IMR-90 (cell line): Measurements from ENCODE around the gene CCDC60. TPM values are rescaled to one million over a fixed set of nuclear protein-coding genes. Genes with fewer than 3 reads are reported as not detected.

Source experiments
- ATAC-seq: fragments of 200-7000 bp; cut with Tn5 transposase; 2 replicates; pipeline ENCODE4 v1.9.1; 2020; ENCODE audit warnings: low read depth, mild to moderate bottlenecking, moderate library complexity
- BruUV-seq: library from RNA; stranded (reverse); fragments of 400-500 nt; replicated peaks from 2 replicates; lab custom pipeline; 2021; lab: Mats Ljungman, UMichigan
- CTCF ChIA-PET: fragments of 300-600 bp; formaldehyde crosslinking; extraction: SDS; loops from one replicate; lab custom pipeline; 2021; ENCODE audit warnings: antibody characterized with exemption; lab: Yijun Ruan, JAX
- POLR2A ChIA-PET: fragments of 300-600 bp; sonication (Branson Sonifier 250); formaldehyde crosslinking; loops from one replicate; lab custom pipeline; 2022; ENCODE audit warnings: antibody characterized with exemption; ENCODE audit not compliant: unreplicated experiment; lab: Charles Lee
- DNase-seq: peaks from one replicate; pipeline ENCODE4 v3.0.0; 2013
- H2AFZ ChIP-seq: replicated peaks from 2 replicates; pipeline ENCODE3; 2013; ENCODE audit warnings: low read length, mild to moderate bottlenecking; ENCODE audit not compliant: poor library complexity
- H2AK5ac ChIP-seq: 2 replicates; pipeline ENCODE4 v1.6.1; 2013; ENCODE audit warnings: low read depth, low read length, inconsistent platforms
- H2AK9ac ChIP-seq: replicated peaks from 2 replicates; pipeline ENCODE3; 2013; ENCODE audit warnings: mild to moderate bottlenecking, low read depth, low read length, moderate library complexity; ENCODE audit not compliant: poor library complexity
- H2BK120ac ChIP-seq: 2 replicates; pipeline ENCODE4 v1.6.1; 2013; ENCODE audit warnings: low read depth, low read length, inconsistent platforms
- H2BK15ac ChIP-seq: 3 replicates; pipeline ENCODE4 v1.6.1; 2013; ENCODE audit warnings: low read depth, low read length, inconsistent platforms
- H2BK20ac ChIP-seq: 2 replicates; pipeline ENCODE4 v1.6.1; 2013; ENCODE audit warnings: low read depth, mild to moderate bottlenecking, inconsistent platforms, low read length, moderate library complexity
- H2BK5ac ChIP-seq: 2 replicates; pipeline ENCODE4 v1.6.1; 2013; ENCODE audit warnings: mild to moderate bottlenecking, low read depth, low read length, inconsistent platforms; ENCODE audit not compliant: poor library complexity, severe bottlenecking
- H3K14ac ChIP-seq: replicated peaks from 2 replicates; pipeline ENCODE4 v1.6.1; 2013; ENCODE audit warnings: low read depth, low read length, inconsistent platforms
- H3K18ac ChIP-seq: 2 replicates; pipeline ENCODE4 v1.6.1; 2013; ENCODE audit warnings: low read depth, low read length, control low read depth
- H3K23ac ChIP-seq: 2 replicates; pipeline ENCODE4 v1.6.1; 2013; ENCODE audit warnings: low read depth, low read length, inconsistent platforms
- H3K27ac ChIP-seq: 2 replicates; pipeline ENCODE4 v1.5.1; 2013; ENCODE audit warnings: mild to moderate bottlenecking, control low read depth, low read length; ENCODE audit not compliant: insufficient read depth
- H3K27me3 ChIP-seq: 2 replicates; pipeline ENCODE4 v1.6.1; 2013; ENCODE audit warnings: low read length; ENCODE audit not compliant: control insufficient read depth, insufficient read depth
- H3K36me3 ChIP-seq: 2 replicates; pipeline ENCODE4 v1.6.1; 2013; ENCODE audit warnings: low read length, mixed read lengths; ENCODE audit not compliant: control insufficient read depth, insufficient read depth
- H3K4ac ChIP-seq: 2 replicates; pipeline ENCODE4 v1.6.1; 2013; ENCODE audit warnings: low read depth, low read length, inconsistent platforms
- H3K4me1 ChIP-seq: 2 replicates; pipeline ENCODE4 v1.6.1; 2013; ENCODE audit warnings: low read length, mixed read lengths; ENCODE audit not compliant: control insufficient read depth, insufficient read depth
- H3K4me2 ChIP-seq: 2 replicates; pipeline ENCODE4 v1.6.1; 2013; ENCODE audit warnings: low read depth, mild to moderate bottlenecking, control low read depth, low read length, moderate library complexity
- H3K4me3 ChIP-seq: 2 replicates; pipeline ENCODE4 v1.5.1; 2013; ENCODE audit warnings: low read depth, mild to moderate bottlenecking, control low read depth, low read length, moderate library complexity; ENCODE audit not compliant: insufficient read depth
- H3K56ac ChIP-seq: 2 replicates; pipeline ENCODE4 v1.6.1; 2013; ENCODE audit warnings: low read length, inconsistent platforms; ENCODE audit not compliant: insufficient read depth; ENCODE audit errors: extremely low read depth
- H3K79me1 ChIP-seq, 2 experiments: 2 replicates each; pipeline ENCODE4 v1.6.1; 2013; ENCODE audit warnings: low read length in 2 of 2, inconsistent platforms in 1 of 2, low read depth in 1 of 2
- H3K9ac ChIP-seq: 2 replicates; pipeline ENCODE4 v1.6.1; 2013; ENCODE audit warnings: low read depth, low read length, control low read depth
- H3K9me1 ChIP-seq: 2 replicates; pipeline ENCODE4 v1.6.1; 2013; ENCODE audit warnings: low read length, inconsistent platforms; ENCODE audit not compliant: insufficient read depth
- H3K9me3 ChIP-seq: 2 replicates; pipeline ENCODE4 v1.6.1; 2013; ENCODE audit warnings: low read length; ENCODE audit not compliant: control insufficient read depth, insufficient read depth
- H4K20me1 ChIP-seq: 2 replicates; pipeline ENCODE4 v1.6.1; 2013; ENCODE audit warnings: low read length, inconsistent platforms; ENCODE audit not compliant: insufficient read depth
- H4K5ac ChIP-seq: 2 replicates; pipeline ENCODE4 v1.6.1; 2013; ENCODE audit warnings: mild to moderate bottlenecking, low read depth, low read length, control low read depth
- H4K8ac ChIP-seq, 2 experiments: 2 replicates each; pipeline ENCODE4 v1.6.1; 2013; ENCODE audit warnings: low read depth in 2 of 2, low read length in 2 of 2, control low read depth in 1 of 2, inconsistent platforms in 1 of 2
- H4K91ac ChIP-seq: 2 replicates; pipeline ENCODE4 v1.6.1; 2013; ENCODE audit warnings: low read depth, low read length, inconsistent platforms; ENCODE audit not compliant: insufficient read depth
- BHLHE40 ChIP-seq: fragments of 150-350 bp; IDR thresholded peaks from 2 replicates; pipeline ENCODE4 v1.6.1; 2016; ENCODE audit warnings: mild to moderate bottlenecking, low read depth, low read length
- CEBPB ChIP-seq: IDR thresholded peaks from 2 replicates; pipeline ENCODE4 v1.6.1; 2012; ENCODE audit warnings: low read depth, low read length, improper control_type of control experiment
- CHD1 ChIP-seq: IDR thresholded peaks from 2 replicates; pipeline ENCODE4 v1.6.1; 2012; ENCODE audit warnings: low read depth, low read length, improper control_type of control experiment
- CTCF ChIP-seq: conservative IDR thresholded peaks from 2 replicates; pipeline ENCODE4 v1.5.1; 2012; ENCODE audit warnings: mild to moderate bottlenecking, low read depth, low read length, improper control_type of control experiment
- FOS ChIP-seq: fragments of 150-350 bp; IDR thresholded peaks from 2 replicates; pipeline ENCODE4 v1.6.1; 2016; ENCODE audit warnings: low read depth, low read length
- MAFK ChIP-seq: IDR thresholded peaks from 2 replicates; pipeline ENCODE4 v1.6.1; 2012; ENCODE audit warnings: low read depth, low read length, improper control_type of control experiment
- MAZ ChIP-seq: IDR thresholded peaks from 2 replicates; pipeline ENCODE4 v1.6.1; 2012; ENCODE audit warnings: low read depth, mild to moderate bottlenecking, low read length, improper control_type of control experiment, moderate library complexity, borderline replicate concordance
- MXI1 ChIP-seq: IDR thresholded peaks from 2 replicates; pipeline ENCODE4 v1.6.1; 2012; ENCODE audit warnings: low read depth, mild to moderate bottlenecking, low read length, moderate library complexity, borderline replicate concordance
- NFE2L2 ChIP-seq: fragments of 150-350 bp; IDR thresholded peaks from 2 replicates; pipeline ENCODE4 v1.6.1; 2016; ENCODE audit warnings: low read depth, mild to moderate bottlenecking, low read length
- POLR2A ChIP-seq: IDR thresholded peaks from 2 replicates; pipeline ENCODE4 v1.6.1; 2012; ENCODE audit warnings: mild to moderate bottlenecking, low read depth, low read length
- RAD21 ChIP-seq: IDR thresholded peaks from 2 replicates; pipeline ENCODE4 v1.6.1; 2012; ENCODE audit warnings: low read length, improper control_type of control experiment
- RCOR1 ChIP-seq: IDR thresholded peaks from 2 replicates; pipeline ENCODE4 v1.6.1; 2012; ENCODE audit warnings: mild to moderate bottlenecking, low read length, improper control_type of control experiment; ENCODE audit not compliant: insufficient replicate concordance
- RFX5 ChIP-seq: IDR thresholded peaks from 2 replicates; pipeline ENCODE4 v1.8.0; 2012; ENCODE audit warnings: low read depth, mild to moderate bottlenecking, low read length, moderate library complexity
- SMC3 ChIP-seq: fragments of 150-350 bp; IDR thresholded peaks from 2 replicates; pipeline ENCODE4 v1.6.1; 2016; ENCODE audit warnings: low read depth, mild to moderate bottlenecking, antibody characterized with exemption, low read length, moderate library complexity
- WGBS, 2 experiments: methylation state at CpG; one replicate each; pipeline versions ENCODE4 v1.1.5 to v1.1.7; 2013; ENCODE audit warnings: missing lambda C conversion rate in 2 of 2; ENCODE audit not compliant: insufficient read length in 1 of 2; ENCODE audit errors: extremely low coverage in 2 of 2; 5-methylcytosine and 5-hydroxymethylcytosine counted together
- dilution Hi-C: fragments of 300-500 bp; cut with HindIII; formaldehyde crosslinking; loops from one replicate; pipeline ENCODE4 v1.14.3; 2018; ENCODE audit warnings: low sequenced_read_pairs; ENCODE audit not compliant: unreplicated experiment
- in situ Hi-C: fragments of 300-500 bp; cut with MboI; formaldehyde crosslinking; loops from 3 replicates; pipeline ENCODE4 v1.14.3; 2019; ENCODE audit warnings: low sequenced_read_pairs, inconsistent platforms, mixed read lengths
- intact Hi-C: fragments of 100-400 bp; cut with micrococcal nuclease; formaldehyde crosslinking; loops from 2 replicates; pipeline ENCODE4 v1.10.0; 2022
- polyA plus RNA-seq, 3 experiments: library from polyadenylated mRNA; depleted of rRNA; stranded (reverse); fragments of >200 nt; gene quantifications; 2 replicates each; pipeline ENCODE4 v1.2.3, GENCODE V29; 2012; ENCODE audit warnings: low replicate concordance in 1 of 3
- total RNA-seq: library from RNA; depleted of rRNA; stranded (reverse); fragments of >200 nt; gene quantifications from 2 replicates; pipeline ENCODE4 v1.2.3, GENCODE V29; 2012
- TF ChIP-seq, protein P1 (sequence below): fragments of 150-350 bp; IDR thresholded peaks from 2 replicates; pipeline ENCODE4 v1.6.1; 2016; ENCODE audit warnings: low read depth, mild to moderate bottlenecking, low read length, moderate library complexity, borderline replicate concordance
- TF ChIP-seq, protein P2 (sequence below): fragments of 150-350 bp; IDR thresholded peaks from 2 replicates; pipeline ENCODE4 v1.6.1; 2017; ENCODE audit warnings: mild to moderate bottlenecking, antibody characterized with exemption, low read length, low read depth

CCDC60 gene
- total and polyA plus RNA-seq, 2 of the 4 experiments (the other 2 are of a cell fraction) = not detected

- Histone ChIP-seq H3K27me3 (no peaks in the 10 kb centered on the region), H3K56ac (no peak overlapping the region), H3K4me2 (no peak overlapping the region), H3K9me3 (peaks cover 8% of the 10 kb centered on the region), H3K23ac (no peak overlapping the region), H4K5ac (no peak overlapping the region), H2AK9ac (no peak overlapping the region), H2BK20ac (no peak overlapping the region), H3K18ac (no peak overlapping the region), H3K4ac (no peak overlapping the region), H2BK120ac (no peak overlapping the region), H2BK5ac (no peak overlapping the region), H3K14ac (no peak overlapping the region), H2BK15ac (no peak overlapping the region), H4K91ac (no peak overlapping the region), H3K9me1 (no peaks in the 10 kb centered on the region), H3K4me3 (no peak overlapping the region), H4K8ac (no peak overlapping the region), H3K36me3 (no peaks in the 10 kb centered on the region), H3K4me1 (no peaks in the 10 kb centered on the region), H3K27ac (no peak overlapping the region), H3K9ac (no peak overlapping the region), H2AFZ (no peak overlapping the region), H4K20me1 (no peaks in the 10 kb centered on the region), H3K79me1 (no peaks in the 10 kb centered on the region), H2AK5ac (no peak overlapping the region)
- in situ Hi-C loops (no loop called here), dilution Hi-C loops (no loop called here), intact Hi-C loops (no loop called here)
- no peak for TF ChIP-seq CHD1
- TF ChIP-seq, protein P1, sequence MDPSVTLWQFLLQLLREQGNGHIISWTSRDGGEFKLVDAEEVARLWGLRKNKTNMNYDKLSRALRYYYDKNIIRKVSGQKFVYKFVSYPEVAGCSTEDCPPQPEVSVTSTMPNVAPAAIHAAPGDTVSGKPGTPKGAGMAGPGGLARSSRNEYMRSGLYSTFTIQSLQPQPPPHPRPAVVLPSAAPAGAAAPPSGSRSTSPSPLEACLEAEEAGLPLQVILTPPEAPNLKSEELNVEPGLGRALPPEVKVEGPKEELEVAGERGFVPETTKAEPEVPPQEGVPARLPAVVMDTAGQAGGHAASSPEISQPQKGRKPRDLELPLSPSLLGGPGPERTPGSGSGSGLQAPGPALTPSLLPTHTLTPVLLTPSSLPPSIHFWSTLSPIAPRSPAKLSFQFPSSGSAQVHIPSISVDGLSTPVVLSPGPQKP = no peak
- no peak for TF ChIP-seq MAFK
- no peak for TF ChIP-seq BHLHE40
- no peak for TF ChIP-seq MXI1
- TF ChIP-seq, protein P2, sequence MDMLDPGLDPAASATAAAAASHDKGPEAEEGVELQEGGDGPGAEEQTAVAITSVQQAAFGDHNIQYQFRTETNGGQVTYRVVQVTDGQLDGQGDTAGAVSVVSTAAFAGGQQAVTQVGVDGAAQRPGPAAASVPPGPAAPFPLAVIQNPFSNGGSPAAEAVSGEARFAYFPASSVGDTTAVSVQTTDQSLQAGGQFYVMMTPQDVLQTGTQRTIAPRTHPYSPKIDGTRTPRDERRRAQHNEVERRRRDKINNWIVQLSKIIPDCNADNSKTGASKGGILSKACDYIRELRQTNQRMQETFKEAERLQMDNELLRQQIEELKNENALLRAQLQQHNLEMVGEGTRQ = no peak
- no peak for TF ChIP-seq FOS
- TF ChIP-seq RAD21 = no peak
- no peak for TF ChIP-seq NFE2L2
- no peak for TF ChIP-seq MAZ
- TF ChIP-seq RFX5 = no peak
- TF ChIP-seq CTCF = no peak
- TF ChIP-seq RCOR1 = no peak
- TF ChIP-seq CEBPB = no peak
- TF ChIP-seq POLR2A = no peak
- no peak for TF ChIP-seq SMC3
- BruUV-seq = no TSS peak
- ATAC-seq (no peak), DNase-seq (no peak)
- WGBS, 2 experiments = no CpG with 5 or more reads among the region's 2 CpGs
- ChIA-PET CTCF (no interaction called here), POLR2A (no interaction called here)
Observed at GRCh38 chr12:119406308-119406707, 71.8 kb downstream of the CCDC60 start.
